Kidney (tissue), 14 donors: Measurements from ENCODE around the gene TUBB2B. TPM values are rescaled to one million over a fixed set of nuclear protein-coding genes. Genes with fewer than 3 reads are reported as not detected.

ENCODE experiments used
- DNase-seq, 5 donors: peaks; one replicate each; pipeline ENCODE4 v3.0.0-alpha.2; 2013 to 2020
- FAIRE-seq: peaks from 2 replicates; lab custom pipeline; 2012; peaks lifted over from hg19 to GRCh38; lab: Jason Lieb, UNC
- H3K27ac ChIP-seq, 2 donors: one replicate each; pipeline ENCODE4 v1.7.0; 2013; ENCODE audit warnings: low read depth in 2 of 2, low read length in 2 of 2, inconsistent platforms in 1 of 2
- H3K27me3 ChIP-seq: one replicate; pipeline ENCODE4 v1.7.1; 2013; ENCODE audit warnings: low read length, inconsistent platforms; ENCODE audit not compliant: control insufficient read depth, insufficient read depth
- H3K36me3 ChIP-seq, 3 donors: one replicate each; pipeline versions ENCODE4 v1.7.0 to v1.7.1; 2013; ENCODE audit warnings: low read length in 3 of 3, control low read depth in 1 of 3, inconsistent platforms in 1 of 3; ENCODE audit not compliant: insufficient read depth in 3 of 3, control insufficient read depth in 2 of 3
- H3K4me1 ChIP-seq, 3 donors: one replicate each; pipeline versions ENCODE4 v1.7.0 to v1.7.1; 2013; ENCODE audit warnings: low read length in 3 of 3, inconsistent platforms in 1 of 3, low read depth in 1 of 3; ENCODE audit not compliant: control insufficient read depth in 2 of 3, insufficient read depth in 2 of 3
- H3K4me3 ChIP-seq, 3 donors: one replicate each; pipeline versions ENCODE4 v1.7.0 to v1.8.1; 2013; ENCODE audit warnings: low read length in 3 of 3, control low read depth in 1 of 3, inconsistent platforms in 1 of 3
- H3K9ac ChIP-seq, 3 donors: one replicate each; pipeline versions ENCODE4 v1.7.0 to v1.7.1; 2013; ENCODE audit warnings: low read length in 3 of 3, control low read depth in 1 of 3, inconsistent platforms in 1 of 3
- H3K9me3 ChIP-seq, 3 donors: one replicate each; pipeline versions ENCODE4 v1.7.0 to v1.7.1; 2013; ENCODE audit warnings: low read length in 3 of 3, control low read depth in 1 of 3, inconsistent platforms in 1 of 3; ENCODE audit not compliant: control insufficient read depth in 2 of 3, insufficient read depth in 1 of 3
- intact Hi-C: fragments of 100-400 bp; cut with DNase I; formaldehyde crosslinking; loops from one replicate; pipeline ENCODE4 v1.11.1; 2022
- polyA plus RNA-seq: library from polyadenylated mRNA; stranded (reverse); fragments of 350-450 nt; fragmentation: Illumina TruSeq; extraction: RNeasy Lipid Tissue Mini Kit (QIAGEN cat#74804); gene quantifications from one replicate; pipeline ENCODE4 v1.2.3, GENCODE V29; 2014; ENCODE audit warnings: low read depth, low replicate concordance; ENCODE audit not compliant: insufficient read depth
- total RNA-seq: library from RNA; stranded (reverse); fragmentation: NEBNext Ultra II Directional; extraction: Animal tissue kit (Norgen Biotek cat#: 25700); gene quantifications from one replicate; pipeline ENCODE4 v1.2.1, GENCODE V29; 2021
- TF ChIP-seq, protein P1 (sequence below): IDR thresholded peaks from 3 replicates; pipeline ENCODE4 v1.5.1; 2012; ENCODE audit warnings: mild to moderate bottlenecking, moderate library complexity, borderline replicate concordance; ENCODE audit not compliant: insufficient read depth; ENCODE audit errors: extremely low read depth
- donor health status: control.
- donor health status: control.
- donor health status: control.
- donor health status: control.
- donor health status: control.
- donor health status: DM: yes; HTN: yes; CAD: no.
- donor health status: Normal renal cell carcinoma (clear cell type).

TUBB2B gene
- total and polyA plus RNA-seq, 2 donors from 2014 or later = 34.2 to 46.1 TPM

DNA sequence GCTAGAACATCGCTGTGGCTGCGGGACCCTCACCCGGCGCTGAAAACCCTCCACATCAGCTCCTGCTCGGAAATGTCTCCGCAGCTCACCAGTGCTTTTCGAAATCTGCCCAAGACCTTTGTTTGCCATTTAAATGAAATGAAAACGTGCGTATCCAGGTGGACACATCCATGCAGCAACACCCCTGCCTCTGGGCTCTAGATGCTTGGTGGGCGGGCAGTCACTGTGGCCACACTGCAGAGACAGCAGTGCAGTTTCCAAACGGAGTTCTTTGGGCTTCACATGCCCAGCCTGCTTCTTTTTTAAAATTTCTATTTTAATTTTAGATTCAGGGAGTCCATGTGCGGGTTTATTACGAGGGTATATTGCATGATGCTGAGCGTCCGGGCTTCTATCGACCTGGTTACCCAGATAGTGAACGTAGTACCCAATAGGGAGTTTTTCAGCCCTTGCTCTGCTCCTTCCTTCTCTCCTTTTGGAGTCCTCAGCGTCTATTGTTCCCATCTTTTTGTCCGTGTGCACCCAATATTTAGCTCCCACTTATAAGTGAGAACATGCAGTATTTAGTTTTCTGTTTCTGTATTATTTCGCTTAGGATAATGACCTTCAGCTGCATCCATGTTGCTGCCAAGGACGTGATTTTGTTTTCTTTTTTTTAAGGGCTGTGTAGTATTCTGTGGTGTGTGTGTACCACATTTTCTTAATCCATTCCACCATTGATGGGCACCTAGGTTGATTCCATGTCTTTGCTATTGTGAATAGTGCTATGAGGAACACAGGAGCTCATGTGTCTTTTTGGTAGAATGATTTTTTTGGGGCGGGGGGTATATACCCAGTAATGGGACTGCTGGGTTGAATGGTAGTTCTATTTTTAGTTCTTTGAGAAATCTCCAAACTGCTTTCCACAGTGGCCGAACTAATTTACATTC is 4.8 kb upstream of the TUBB2B start:
- Histone ChIP-seq H3K4me3 (peak overlapping the region; percentile 71 to 92 (median 72)), H3K27ac (peak overlapping the region in 1 of 2 donors; percentile 59), H3K9me3 (no peaks in the 10 kb centered on the region), H3K27me3 (peaks cover 11% of the 10 kb centered on the region), H3K9ac (peak overlapping the region; percentile 52 to 80 (median 66)), H3K36me3 (no peaks in the 10 kb centered on the region), H3K4me1 (peaks cover 0 to 23% (median 6%) of the 10 kb centered on the region in 3 donors)
- intact Hi-C loops = no loop called here
- FAIRE-seq (no peak), DNase-seq (peak in 2 of 5 donors; percentile 51 to 75)
- TF ChIP-seq, protein P1, sequence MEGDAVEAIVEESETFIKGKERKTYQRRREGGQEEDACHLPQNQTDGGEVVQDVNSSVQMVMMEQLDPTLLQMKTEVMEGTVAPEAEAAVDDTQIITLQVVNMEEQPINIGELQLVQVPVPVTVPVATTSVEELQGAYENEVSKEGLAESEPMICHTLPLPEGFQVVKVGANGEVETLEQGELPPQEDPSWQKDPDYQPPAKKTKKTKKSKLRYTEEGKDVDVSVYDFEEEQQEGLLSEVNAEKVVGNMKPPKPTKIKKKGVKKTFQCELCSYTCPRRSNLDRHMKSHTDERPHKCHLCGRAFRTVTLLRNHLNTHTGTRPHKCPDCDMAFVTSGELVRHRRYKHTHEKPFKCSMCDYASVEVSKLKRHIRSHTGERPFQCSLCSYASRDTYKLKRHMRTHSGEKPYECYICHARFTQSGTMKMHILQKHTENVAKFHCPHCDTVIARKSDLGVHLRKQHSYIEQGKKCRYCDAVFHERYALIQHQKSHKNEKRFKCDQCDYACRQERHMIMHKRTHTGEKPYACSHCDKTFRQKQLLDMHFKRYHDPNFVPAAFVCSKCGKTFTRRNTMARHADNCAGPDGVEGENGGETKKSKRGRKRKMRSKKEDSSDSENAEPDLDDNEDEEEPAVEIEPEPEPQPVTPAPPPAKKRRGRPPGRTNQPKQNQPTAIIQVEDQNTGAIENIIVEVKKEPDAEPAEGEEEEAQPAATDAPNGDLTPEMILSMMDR = no peak

DNA sequence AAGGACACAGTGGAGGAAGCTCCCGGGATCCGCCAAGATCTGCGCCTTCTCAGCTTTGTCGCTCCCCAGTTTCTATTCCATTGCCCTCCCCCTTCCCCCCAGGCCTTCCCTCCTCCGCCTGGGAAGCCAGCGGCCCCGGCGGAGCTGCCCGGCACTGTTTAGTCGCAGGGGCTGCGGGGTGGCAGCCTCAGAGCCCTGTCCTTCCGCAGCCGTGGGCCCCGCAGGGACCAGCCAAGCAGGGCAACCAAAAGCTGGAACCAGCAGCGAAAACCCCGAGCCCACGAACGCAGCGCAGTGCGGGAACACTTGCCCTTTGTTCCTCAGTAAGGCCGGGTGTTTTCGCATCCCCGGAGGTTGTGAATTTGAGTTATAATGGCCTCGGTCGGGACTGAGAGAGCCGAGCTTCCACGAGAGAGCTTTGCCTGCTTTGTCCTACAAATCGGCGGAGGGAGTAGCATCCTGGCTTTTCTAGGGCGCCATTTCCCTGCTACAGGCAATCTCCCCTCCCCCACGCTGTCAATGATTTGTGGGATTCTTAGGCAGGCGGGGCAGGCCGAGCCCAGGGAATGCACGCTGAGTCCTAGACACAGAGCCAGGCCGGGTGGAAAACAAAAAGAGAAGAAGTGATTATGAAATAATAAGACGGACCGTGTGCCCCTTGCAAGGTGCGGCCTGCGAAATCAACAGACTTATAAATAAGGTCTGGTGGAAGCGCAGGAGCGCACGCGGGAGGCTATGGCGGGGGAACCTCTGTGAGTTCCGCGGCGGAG is 4.0 kb upstream of the TUBB2B start:
- Histone ChIP-seq H3K4me1 (peaks cover 0 to 29% (median 11%) of the 10 kb centered on the region in 3 donors), H3K27ac (peak overlapping the region; percentile 59 to 86), H3K27me3 (peaks cover 13% of the 10 kb centered on the region), H3K36me3 (no peaks in the 10 kb centered on the region), H3K4me3 (peak overlapping the region; percentile 71 to 92 (median 72)), H3K9ac (peak overlapping the region; percentile 52 to 80 (median 66)), H3K9me3 (no peaks in the 10 kb centered on the region)
- TF ChIP-seq, protein P1 = no peak
- peak; percentile 87 to 97 (median 95) for DNase-seq
- no peak for FAIRE-seq
- intact Hi-C loops = no loop called here

DNA sequence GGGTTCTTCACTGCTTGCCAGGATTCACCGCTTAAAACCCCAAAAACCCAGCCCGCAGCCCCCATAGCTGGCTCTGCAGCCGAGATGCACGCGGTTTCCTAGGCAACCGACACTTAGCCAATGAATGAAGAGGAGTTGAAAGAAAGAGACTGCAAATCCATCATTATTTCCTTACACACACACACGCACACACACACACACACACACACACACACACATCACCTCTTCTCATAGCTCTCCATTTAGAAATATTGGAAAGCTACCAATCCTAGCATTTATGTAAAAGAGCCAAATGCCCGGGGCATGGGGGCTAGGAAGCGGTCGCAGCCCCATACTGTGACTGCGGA is 3.4 kb upstream of the TUBB2B start:
- peaks cover 0 to 29% (median 11%) of the 10 kb centered on the region in 3 donors for H3K4me1 ChIP-seq
- no peaks in the 10 kb centered on the region for H3K9me3 ChIP-seq
- intact Hi-C loops = no loop called here
- H3K4me3 ChIP-seq = peak overlapping the region; percentile 71 to 92 (median 72)
- no peaks in the 10 kb centered on the region for H3K36me3 ChIP-seq
- TF ChIP-seq, protein P1 = no peak
- H3K9ac ChIP-seq = peak overlapping the region; percentile 20 to 80 (median 21)
- FAIRE-seq (no peak), DNase-seq (peak in 4 of 5 donors; percentile 80 to 92 (median 86))
- peak overlapping the region; percentile 59 to 86 for H3K27ac ChIP-seq
- peaks cover 14% of the 10 kb centered on the region for H3K27me3 ChIP-seq
